ENCODE data around the gene COL11A2. TPM values are rescaled to one million over a fixed set of nuclear protein-coding genes. Genes with fewer than 3 reads are reported as not detected.

Gene COL11A2
- total RNA-seq, 4 donors from 2014 or later = 0.23 to 0.61 (median 0.41) TPM

- DNase-seq = peak; percentile 74
- H3K4me1 ChIP-seq = peaks cover 38 to 83% (median 46%) of the 10 kb centered on the region in 3 donors
- H3K27me3 ChIP-seq = no peaks in the 10 kb centered on the region
- TF ChIP-seq CTCF (IDR thresholded peaks at IDR 0.05) = no peak
- TF ChIP-seq POLR2A (IDR thresholded peaks at IDR 0.05) = peak in 1 of 4 donors; percentile 72
- intact Hi-C loops (cut with DNase I) = no loop called here
- H3K36me3 ChIP-seq = peaks cover 14 to 25% (median 17%) of the 10 kb centered on the region in 3 donors
- H3K27ac ChIP-seq = peak within 1 kb of the TSS; percentile 79 to 93 (median 92)
- peak within 1 kb of the TSS; percentile 75 to 85 (median 80) for H3K4me3 ChIP-seq
- H3K9me3 ChIP-seq = no peaks in the 10 kb centered on the region
- 0 to 6% methylated on average over 3 to 9 of the region's 48 CpGs for WGBS, 2 donors
Measured at GRCh38 chr6:33204415-33205190, 12.3 kb upstream of the COL11A2 start, which contains the start of gene HSD17B8. Gene HSD17B8, plus strand, starts transcription at chr6:33204655. Its CDS starts 14 bp downstream, at chr6:33204669.

GRCh38 chr6:33204165-33204414, 11.8 kb upstream of the COL11A2 start:
- TF ChIP-seq CTCF (IDR thresholded peaks at IDR 0.05) (no peak), POLR2A (IDR thresholded peaks at IDR 0.05) (no peak)
- peak overlapping the region; percentile 75 to 85 (median 80) for H3K4me3 ChIP-seq
- H3K27me3 ChIP-seq = no peaks in the 10 kb centered on the region
- 9 to 12% methylated on average over 4 of the region's 4 CpGs for WGBS, 2 donors
- no peak for DNase-seq
- intact Hi-C loops (cut with DNase I) = no loop called here
- no peaks in the 10 kb centered on the region for H3K9me3 ChIP-seq
- peaks cover 14 to 21% (median 17%) of the 10 kb centered on the region in 3 donors for H3K36me3 ChIP-seq
- H3K27ac ChIP-seq = peak overlapping the region; percentile 79 to 93 (median 92)
- H3K4me1 ChIP-seq = peaks cover 42 to 83% (median 51%) of the 10 kb centered on the region in 3 donors

GRCh38 chr6:33203443-33204164, 11.3 kb upstream of the COL11A2 start:
- Histone ChIP-seq H3K27ac (peak overlapping the region in 3 of 4 donors; percentile 91 to 93 (median 92)), H3K9me3 (no peaks in the 10 kb centered on the region), H3K36me3 (peaks cover 14 to 21% (median 17%) of the 10 kb centered on the region in 3 donors), H3K27me3 (no peaks in the 10 kb centered on the region), H3K4me1 (peaks cover 43 to 83% (median 48%) of the 10 kb centered on the region in 3 donors), H3K4me3 (peak overlapping the region in 2 of 4 donors; percentile 78 to 82)
- 74 to 91% methylated on average over 5 to 6 of the region's 7 CpGs for WGBS, 2 donors
- no peak for DNase-seq
- TF ChIP-seq POLR2A (IDR thresholded peaks at IDR 0.05) = no peak
- no peak for TF ChIP-seq CTCF (IDR thresholded peaks at IDR 0.05)
- intact Hi-C loops (cut with DNase I) = no loop called here

GRCh38 chr6:33202799-33203198, 10.5 kb upstream of the COL11A2 start:
- intact Hi-C loops (cut with DNase I) = no loop called here
- peaks cover 49 to 90% (median 54%) of the 10 kb centered on the region in 3 donors for H3K4me1 ChIP-seq
- TF ChIP-seq POLR2A (IDR thresholded peaks at IDR 0.05) (no peak), CTCF (IDR thresholded peaks at IDR 0.05) (no peak)
- no peaks in the 10 kb centered on the region for H3K9me3 ChIP-seq
- H3K27me3 ChIP-seq = no peaks in the 10 kb centered on the region
- WGBS, 2 donors = 82 to 84% methylated on average over 5 to 6 of the region's 6 CpGs
- DNase-seq = no peak
- no peak overlapping the region for H3K4me3 ChIP-seq
- H3K36me3 ChIP-seq = peaks cover 14 to 28% (median 17%) of the 10 kb centered on the region in 3 donors
- no peak overlapping the region for H3K27ac ChIP-seq

- intact Hi-C loops (cut with DNase I) = no loop called here
- Histone ChIP-seq H3K9me3 (no peaks in the 10 kb centered on the region), H3K27ac (peak overlapping the region in 1 of 4 donors; percentile 95), H3K27me3 (no peaks in the 10 kb centered on the region), H3K4me3 (peak overlapping the region; percentile 76 to 88 (median 82)), H3K4me1 (peaks cover 46 to 90% (median 47%) of the 10 kb centered on the region in 3 donors), H3K36me3 (peaks cover 17 to 35% (median 20%) of the 10 kb centered on the region in 3 donors)
- no peak for DNase-seq
- WGBS, 2 donors = 95 to 96% methylated on average over 4 of the region's 6 CpGs
- TF ChIP-seq CTCF (IDR thresholded peaks at IDR 0.05) (no peak), POLR2A (IDR thresholded peaks at IDR 0.05) (no peak)
Measured at GRCh38 chr6:33201935-33202334, 9.7 kb upstream of the COL11A2 start.
